Activated CD4-positive, alpha-beta T cell treated with anti-CD3 and anti-CD28 coated beads, Interleukin-2, amount 50 U/mL, for 4 hours (primary cell): ENCODE results near the gene CASP14.
"Not testable (repeated sequence)": the region's sequence is repeated elsewhere in the genome, so short reads cannot be mapped to it uniquely, and the experiment has no call there.

Experiments
- DNase-seq, 2 experiments: peaks; one replicate each; pipeline ENCODE4 v3.0.0-alpha.2; 2020

CASP14 gene

GRCh38 chr19:15048885-15049541 lies at the start of gene CASP14:
TSS of gene CASP14 (plus strand) at chr19:15049480. CDS start at chr19:15052252, 2,772 bp downstream.
- DNase-seq: no peak

- DNase-seq: no peak
These were observed 41.0 kb upstream of the CASP14 start for GRCh38 chr19:15008308-15008707.

- no peak for DNase-seq
These were observed 38.6 kb upstream of the CASP14 start for GRCh38 chr19:15010501-15011300.

- DNase-seq: no peak
These were observed 34.7 kb upstream of the CASP14 start for GRCh38 chr19:15014579-15014978.

GRCh38 chr19:15015946-15016542 lies 33.2 kb upstream of the CASP14 start:
- no peak for DNase-seq

GRCh38 chr19:15018836-15019235 lies 30.4 kb upstream of the CASP14 start:
- not testable (repeated sequence) for DNase-seq

GRCh38 chr19:15021286-15022007 lies 27.8 kb upstream of the CASP14 start:
- DNase-seq: no peak

GRCh38 chr19:15022752-15023151 lies 26.5 kb upstream of the CASP14 start:
- no peak for DNase-seq

GRCh38 chr19:15025217-15025616 lies 24.1 kb upstream of the CASP14 start:
- no peak for DNase-seq

- DNase-seq: no peak
These were observed 20.8 kb upstream of the CASP14 start for GRCh38 chr19:15028490-15028889.

GRCh38 chr19:15031675-15032074 lies 17.6 kb upstream of the CASP14 start:
- DNase-seq: no peak

- no peak for DNase-seq
These were observed 13.4 kb upstream of the CASP14 start for GRCh38 chr19:15035795-15036311.

GRCh38 chr19:15037586-15037985 lies 11.7 kb upstream of the CASP14 start:
- DNase-seq: no peak

- no peak for DNase-seq
These were observed 11.0 kb upstream of the CASP14 start for GRCh38 chr19:15038294-15038693.

- DNase-seq: no peak
These were observed 7.3 kb upstream of the CASP14 start for GRCh38 chr19:15042003-15042402.

GRCh38 chr19:15042826-15043225 lies 6.5 kb upstream of the CASP14 start:
- no peak for DNase-seq

GRCh38 chr19:15045506-15045905 lies 3.8 kb upstream of the CASP14 start:
- no peak for DNase-seq

- no peak for DNase-seq
These were observed 1.6 kb upstream of the CASP14 start for GRCh38 chr19:15047680-15048079.

- no peak for DNase-seq
These were observed 1.2 kb upstream of the CASP14 start for GRCh38 chr19:15048128-15048527.

- DNase-seq: no peak
These were observed 1.4 kb downstream of the CASP14 start for GRCh38 chr19:15050639-15051038.

- no peak for DNase-seq
These were observed 12.8 kb downstream of the CASP14 start for GRCh38 chr19:15062036-15062435.

GRCh38 chr19:15070386-15070785 lies 21.1 kb downstream of the CASP14 start:
- not testable (repeated sequence) for DNase-seq
